ENCODE data around the gene GALR1.

DNA sequence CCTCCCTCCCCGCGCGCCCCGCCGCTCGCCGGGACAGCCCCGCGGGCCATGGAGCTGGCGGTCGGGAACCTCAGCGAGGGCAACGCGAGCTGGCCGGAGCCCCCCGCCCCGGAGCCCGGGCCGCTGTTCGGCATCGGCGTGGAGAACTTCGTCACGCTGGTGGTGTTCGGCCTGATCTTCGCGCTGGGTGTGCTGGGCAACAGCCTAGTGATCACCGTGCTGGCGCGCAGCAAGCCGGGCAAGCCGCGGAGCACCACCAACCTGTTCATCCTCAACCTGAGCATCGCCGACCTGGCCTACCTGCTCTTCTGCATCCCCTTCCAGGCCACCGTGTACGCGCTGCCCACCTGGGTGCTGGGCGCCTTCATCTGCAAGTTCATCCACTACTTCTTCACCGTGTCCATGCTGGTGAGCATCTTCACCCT, 865 bp downstream of the GALR1 start:
- TF ChIP-seq, protein P1, sequence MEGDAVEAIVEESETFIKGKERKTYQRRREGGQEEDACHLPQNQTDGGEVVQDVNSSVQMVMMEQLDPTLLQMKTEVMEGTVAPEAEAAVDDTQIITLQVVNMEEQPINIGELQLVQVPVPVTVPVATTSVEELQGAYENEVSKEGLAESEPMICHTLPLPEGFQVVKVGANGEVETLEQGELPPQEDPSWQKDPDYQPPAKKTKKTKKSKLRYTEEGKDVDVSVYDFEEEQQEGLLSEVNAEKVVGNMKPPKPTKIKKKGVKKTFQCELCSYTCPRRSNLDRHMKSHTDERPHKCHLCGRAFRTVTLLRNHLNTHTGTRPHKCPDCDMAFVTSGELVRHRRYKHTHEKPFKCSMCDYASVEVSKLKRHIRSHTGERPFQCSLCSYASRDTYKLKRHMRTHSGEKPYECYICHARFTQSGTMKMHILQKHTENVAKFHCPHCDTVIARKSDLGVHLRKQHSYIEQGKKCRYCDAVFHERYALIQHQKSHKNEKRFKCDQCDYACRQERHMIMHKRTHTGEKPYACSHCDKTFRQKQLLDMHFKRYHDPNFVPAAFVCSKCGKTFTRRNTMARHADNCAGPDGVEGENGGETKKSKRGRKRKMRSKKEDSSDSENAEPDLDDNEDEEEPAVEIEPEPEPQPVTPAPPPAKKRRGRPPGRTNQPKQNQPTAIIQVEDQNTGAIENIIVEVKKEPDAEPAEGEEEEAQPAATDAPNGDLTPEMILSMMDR (IDR thresholded peaks at IDR 0.05) = no peak
- no peak for TF ChIP-seq POLR2AphosphoS5 (IDR thresholded peaks at IDR 0.05)
- no peak for TF ChIP-seq EP300 (IDR thresholded peaks at IDR 0.05)

Measured in stomach (tissue), 4 donors.